BLaER1 (cell line): ENCODE data around the gene BTBD9.
"Not testable (repeated sequence)": the region's sequence is repeated elsewhere in the genome, so short reads cannot be mapped to it uniquely, and the experiment has no call there.

Experiments
- H3K27ac ChIP-seq: shearing (Covaris generic); formaldehyde crosslinking; 2 replicates; pipeline ENCODE4 v1.8.1; 2022
- H3K27me3 ChIP-seq: shearing (Covaris generic); formaldehyde crosslinking; 2 replicates; pipeline ENCODE4 v1.8.1; 2022
- H3K36me3 ChIP-seq: shearing (Covaris generic); formaldehyde crosslinking; 2 replicates; pipeline ENCODE4 v1.8.1; 2022
- H3K4me1 ChIP-seq: shearing (Covaris generic); formaldehyde crosslinking; 2 replicates; pipeline ENCODE4 v1.8.1; 2022
- H3K4me2 ChIP-seq: shearing (Covaris generic); formaldehyde crosslinking; 2 replicates; pipeline ENCODE4 v1.8.1; 2022
- H3K4me3 ChIP-seq: shearing (Covaris generic); formaldehyde crosslinking; 2 replicates; pipeline ENCODE4 v1.8.1; 2022
- H3K9ac ChIP-seq: shearing (Covaris generic); formaldehyde crosslinking; 2 replicates; pipeline ENCODE4 v1.8.1; 2022
- H3K9me3 ChIP-seq: shearing (Covaris generic); formaldehyde crosslinking; 2 replicates; pipeline ENCODE4 v1.8.1; 2022
- H4K20me1 ChIP-seq: shearing (Covaris generic); formaldehyde crosslinking; 2 replicates; pipeline ENCODE4 v1.8.1; 2022
- Cebpa-rat ChIP-seq: shearing (Covaris generic); IDR thresholded peaks from 2 replicates; pipeline ENCODE4 v1.8.1; 2022

The BTBD9 gene

GRCh38 chr6:38631186-38631783 is 8.4 kb downstream of the BTBD9 start:
- Histone ChIP-seq H3K9ac (no peak overlapping the region), H3K4me1 (no peaks in the 10 kb centered on the region), H3K4me2 (no peak overlapping the region)

GRCh38 chr6:38625217-38625616 is 14.5 kb downstream of the BTBD9 start:
- H3K9me3 ChIP-seq = peaks cover 12% of the 10 kb centered on the region
- no peaks in the 10 kb centered on the region for H4K20me1 ChIP-seq
- H3K36me3 ChIP-seq = peaks cover 7% of the 10 kb centered on the region
- H3K4me3 ChIP-seq = no peak overlapping the region
- H3K9ac ChIP-seq = no peak overlapping the region
- no peak for TF ChIP-seq Cebpa-rat
- H3K4me2 ChIP-seq = no peak overlapping the region
- no peak overlapping the region for H3K27ac ChIP-seq
- no peaks in the 10 kb centered on the region for H3K27me3 ChIP-seq
- H3K4me1 ChIP-seq = no peaks in the 10 kb centered on the region

More at GRCh38 chr6:38631186-38631783, 8.4 kb downstream of the BTBD9 start:
- Histone ChIP-seq H3K27ac (no peak overlapping the region), H3K4me3 (no peak overlapping the region), H3K9me3 (no peaks in the 10 kb centered on the region), H4K20me1 (peaks cover 8% of the 10 kb centered on the region; the same call in 1 of the 2 replicates), H3K36me3 (no peaks in the 10 kb centered on the region), H3K27me3 (no peaks in the 10 kb centered on the region)
- TF ChIP-seq Cebpa-rat = no peak

GRCh38 chr6:38619342-38619741 is 20.4 kb downstream of the BTBD9 start:
- not testable (repeated sequence) for H3K4me3 ChIP-seq, H3K4me1 ChIP-seq, H3K4me2 ChIP-seq, H3K36me3 ChIP-seq, H3K27ac ChIP-seq, H4K20me1 ChIP-seq, H3K9ac ChIP-seq, H3K27me3 ChIP-seq
- peaks cover 17% of the 10 kb centered on the region for H3K9me3 ChIP-seq

GRCh38 chr6:38618301-38618700 is 21.4 kb downstream of the BTBD9 start:
- not testable (repeated sequence) for H3K9ac ChIP-seq, H3K36me3 ChIP-seq, H3K27me3 ChIP-seq, H3K27ac ChIP-seq, H3K9me3 ChIP-seq, H3K4me2 ChIP-seq, H3K4me3 ChIP-seq, H3K4me1 ChIP-seq, H4K20me1 ChIP-seq

- Histone ChIP-seq H4K20me1 (no peaks in the 10 kb centered on the region), H3K36me3 (no peaks in the 10 kb centered on the region), H3K4me2 (no peak overlapping the region), H3K4me1 (no peaks in the 10 kb centered on the region), H3K9ac (no peak overlapping the region), H3K4me3 (no peak overlapping the region), H3K27ac (no peak overlapping the region), H3K9me3 (peaks cover 6% of the 10 kb centered on the region), H3K27me3 (no peaks in the 10 kb centered on the region)
- TF ChIP-seq Cebpa-rat = no peak
These were observed 21.9 kb downstream of the BTBD9 start for GRCh38 chr6:38617856-38618255.

GRCh38 chr6:38612143-38612965 is 27.4 kb downstream of the BTBD9 start:
- H3K9me3 ChIP-seq = peaks cover 6% of the 10 kb centered on the region; the same call in 1 of the 2 replicates
- H3K4me3 ChIP-seq = no peak overlapping the region
- H3K4me1 ChIP-seq = peaks cover 15% of the 10 kb centered on the region
- TF ChIP-seq Cebpa-rat = no peak
- H3K4me2 ChIP-seq = peak overlapping the region; percentile 37
- H3K27me3 ChIP-seq = no peaks in the 10 kb centered on the region
- H3K36me3 ChIP-seq = no peaks in the 10 kb centered on the region
- H3K27ac ChIP-seq = no peak overlapping the region
- H4K20me1 ChIP-seq = no peaks in the 10 kb centered on the region
- H3K9ac ChIP-seq = no peak overlapping the region

GRCh38 chr6:38610050-38610625 is 29.6 kb downstream of the BTBD9 start:
- H3K4me3 ChIP-seq = no peak overlapping the region
- no peak overlapping the region for H3K27ac ChIP-seq
- no peaks in the 10 kb centered on the region for H3K9me3 ChIP-seq
- no peaks in the 10 kb centered on the region for H3K27me3 ChIP-seq
- H4K20me1 ChIP-seq = no peaks in the 10 kb centered on the region
- H3K9ac ChIP-seq = no peak overlapping the region
- peaks cover 15% of the 10 kb centered on the region for H3K4me1 ChIP-seq
- TF ChIP-seq Cebpa-rat = no peak
- H3K36me3 ChIP-seq = no peaks in the 10 kb centered on the region
- no peak overlapping the region for H3K4me2 ChIP-seq

GRCh38 chr6:38604700-38605099 is 35.0 kb downstream of the BTBD9 start:
- Histone ChIP-seq H4K20me1 (no peaks in the 10 kb centered on the region), H3K4me1 (no peaks in the 10 kb centered on the region), H3K27me3 (no peaks in the 10 kb centered on the region), H3K27ac (no peak overlapping the region), H3K9ac (no peak overlapping the region), H3K4me2 (no peak overlapping the region), H3K36me3 (no peaks in the 10 kb centered on the region), H3K4me3 (no peak overlapping the region), H3K9me3 (no peaks in the 10 kb centered on the region)
- no peak for TF ChIP-seq Cebpa-rat

- no peak overlapping the region for H3K4me3 ChIP-seq
- H3K9ac ChIP-seq = no peak overlapping the region
- no peaks in the 10 kb centered on the region for H3K27me3 ChIP-seq
- H4K20me1 ChIP-seq = no peaks in the 10 kb centered on the region
- no peaks in the 10 kb centered on the region for H3K4me1 ChIP-seq
- H3K27ac ChIP-seq = no peak overlapping the region
- H3K36me3 ChIP-seq = no peaks in the 10 kb centered on the region
- TF ChIP-seq Cebpa-rat = no peak
- H3K4me2 ChIP-seq = no peak overlapping the region
- no peaks in the 10 kb centered on the region for H3K9me3 ChIP-seq
These were observed 35.8 kb downstream of the BTBD9 start for GRCh38 chr6:38603966-38604365.

- no peak for TF ChIP-seq Cebpa-rat
- Histone ChIP-seq H3K4me2 (no peak overlapping the region), H3K36me3 (no peaks in the 10 kb centered on the region), H3K4me1 (no peaks in the 10 kb centered on the region), H3K9ac (no peak overlapping the region), H3K4me3 (no peak overlapping the region), H3K27ac (no peak overlapping the region), H3K27me3 (no peaks in the 10 kb centered on the region), H4K20me1 (no peaks in the 10 kb centered on the region), H3K9me3 (no peaks in the 10 kb centered on the region)
These were observed 36.2 kb downstream of the BTBD9 start for GRCh38 chr6:38603496-38603895.
